Thymus (tissue), 11 donors: ENCODE results near the gene PIK3R5. TPM values are rescaled to one million over a fixed set of nuclear protein-coding genes. Genes with fewer than 3 reads are reported as not detected.

Experiments used
- DNase-seq, 9 donors: peaks; one replicate each; pipeline ENCODE4 v3.0.0-alpha.2; 2013; ENCODE audit warnings: low spot score in 9 of 9, low read depth in 6 of 9, missing footprints in 1 of 9
- H3K27ac ChIP-seq, 2 donors: one replicate each; pipeline ENCODE4 v1.5.1; 2013; ENCODE audit warnings: control low read depth in 1 of 2, low read depth in 1 of 2, low read length in 1 of 2, mild to moderate bottlenecking in 1 of 2, moderate library complexity in 1 of 2
- H3K27me3 ChIP-seq, 2 donors: one replicate each; pipeline ENCODE4 v1.5.1; 2013; ENCODE audit warnings: low read length in 1 of 2; ENCODE audit not compliant: control insufficient read depth in 2 of 2, insufficient read depth in 1 of 2
- H3K36me3 ChIP-seq, 2 donors: one replicate each; pipeline ENCODE4 v1.5.1; 2013; ENCODE audit warnings: low read length in 1 of 2, mild to moderate bottlenecking in 1 of 2, moderate library complexity in 1 of 2; ENCODE audit not compliant: control insufficient read depth in 2 of 2, insufficient read depth in 2 of 2
- H3K4me1 ChIP-seq, 2 donors: one replicate each; pipeline ENCODE4 v1.5.1; 2013; ENCODE audit warnings: low read length in 2 of 2; ENCODE audit not compliant: control insufficient read depth in 2 of 2, insufficient read depth in 2 of 2
- H3K4me3 ChIP-seq, 2 donors: one replicate each; pipeline ENCODE4 v1.5.1; 2013; ENCODE audit warnings: low read length in 2 of 2, control low read depth in 1 of 2, mild to moderate bottlenecking in 1 of 2
- H3K9me3 ChIP-seq, 2 donors: one replicate each; pipeline ENCODE4 v1.5.1; 2013; ENCODE audit warnings: low read length in 1 of 2, mild to moderate bottlenecking in 1 of 2; ENCODE audit not compliant: control insufficient read depth in 2 of 2, insufficient read depth in 1 of 2
- WGBS: extraction: QIAGEN DNeasy Blood & Tissue Kit; methylation state at CpG from one replicate; pipeline ENCODE4 v1.1.7; 2013; 5-methylcytosine and 5-hydroxymethylcytosine counted together
- polyA plus RNA-seq: library from polyadenylated mRNA; stranded (reverse); fragments of 200-250 nt; gene quantifications from one replicate; pipeline ENCODE4 v1.2.3, GENCODE V29; 2013
- total RNA-seq: library from RNA; stranded (reverse); fragments of 120-200 nt; gene quantifications from one replicate; pipeline ENCODE4 v1.2.4, GENCODE V29; 2013
- donor health status: healthy.

PIK3R5 gene
- total and polyA plus RNA-seq, 2 donors, result 15.2 to 20.4 TPM

DNA sequence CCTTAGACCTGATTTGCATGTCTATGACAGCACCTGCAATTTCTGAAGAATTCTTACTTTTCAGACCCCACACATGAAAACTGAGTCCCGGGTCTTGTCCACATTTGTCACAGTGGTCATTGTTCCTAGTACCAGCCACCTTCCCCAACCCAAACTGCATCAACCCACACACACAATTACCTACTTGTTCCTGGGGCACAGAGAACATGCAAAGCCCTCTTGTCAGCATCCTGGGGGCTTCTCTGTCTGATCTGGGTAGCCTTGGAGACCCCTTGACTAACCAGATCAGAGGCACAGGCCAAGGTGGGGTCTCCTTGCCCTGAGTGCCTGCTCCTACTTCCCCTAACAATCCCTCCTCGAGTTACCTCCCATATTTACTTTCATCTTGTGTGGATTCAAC, 61.3 kb downstream of the PIK3R5 start:
- H3K4me3 ChIP-seq, result no peak overlapping the region
- no peak for DNase-seq
- no peaks in the 10 kb centered on the region for H3K27me3 ChIP-seq
- no peaks in the 10 kb centered on the region for H3K9me3 ChIP-seq
- H3K27ac ChIP-seq, result no peak overlapping the region
- peaks cover 22 to 26% of the 10 kb centered on the region in 2 donors for H3K36me3 ChIP-seq
- WGBS, result 92% methylated on average over 2 of the region's 2 CpGs
- H3K4me1 ChIP-seq, result peaks cover 19 to 22% of the 10 kb centered on the region in 2 donors

DNA sequence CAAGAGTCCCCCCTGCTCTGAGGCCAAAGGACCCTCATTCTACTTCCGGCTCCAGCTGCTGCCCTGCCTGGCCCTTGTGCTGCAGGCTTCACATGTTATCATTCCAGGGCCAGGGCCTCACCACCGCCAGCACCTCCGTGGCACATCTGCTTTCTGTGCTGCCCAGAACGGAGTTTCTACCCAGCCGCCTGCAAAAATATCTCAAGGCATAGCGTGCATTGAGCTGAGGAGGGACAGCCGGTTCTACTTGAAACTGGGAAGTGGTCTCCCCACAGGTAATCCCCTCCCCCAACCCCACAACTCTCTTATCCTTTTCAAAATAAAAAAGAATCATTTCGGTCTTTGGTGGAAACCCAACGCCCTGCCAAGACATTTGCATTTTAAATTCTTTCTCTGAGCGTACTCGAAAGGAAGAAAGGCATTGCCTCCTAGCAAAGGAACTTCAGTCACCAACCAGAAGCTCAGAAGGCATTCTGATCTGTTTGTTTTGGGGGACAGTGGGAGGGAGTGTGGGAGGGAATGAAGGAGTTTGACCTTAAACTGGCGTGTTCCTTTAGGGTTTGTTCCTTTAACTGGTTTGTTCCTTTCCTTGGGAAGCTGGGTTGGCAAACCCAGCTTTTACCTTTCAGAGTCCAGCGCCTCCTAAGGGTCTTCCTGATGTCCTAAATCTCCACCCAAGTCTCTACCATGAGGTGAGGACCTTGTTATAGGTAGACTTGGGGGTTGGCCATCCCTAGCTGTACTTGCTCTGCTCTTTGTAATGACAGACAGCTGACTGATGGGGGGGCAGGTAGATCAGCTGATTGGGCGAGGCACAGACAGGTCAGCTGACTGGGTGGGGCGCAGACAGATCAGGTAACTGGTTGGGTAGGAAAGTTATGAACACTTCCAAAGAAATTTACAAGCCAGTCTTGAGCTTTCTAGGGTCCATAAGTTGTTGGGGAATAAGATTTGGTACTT, 64.6 kb downstream of the PIK3R5 start:
- Histone ChIP-seq H3K27ac (peak overlapping the region; percentile 54 to 77), H3K4me1 (peaks cover 51 to 55% of the 10 kb centered on the region in 2 donors), H3K9me3 (no peaks in the 10 kb centered on the region), H3K4me3 (no peak overlapping the region), H3K36me3 (peaks cover 12 to 15% of the 10 kb centered on the region in 2 donors), H3K27me3 (no peaks in the 10 kb centered on the region)
- WGBS, result 34% methylated on average over 15 of the region's 15 CpGs
- DNase-seq, result peak in 1 of 9 donors; percentile 56

DNA sequence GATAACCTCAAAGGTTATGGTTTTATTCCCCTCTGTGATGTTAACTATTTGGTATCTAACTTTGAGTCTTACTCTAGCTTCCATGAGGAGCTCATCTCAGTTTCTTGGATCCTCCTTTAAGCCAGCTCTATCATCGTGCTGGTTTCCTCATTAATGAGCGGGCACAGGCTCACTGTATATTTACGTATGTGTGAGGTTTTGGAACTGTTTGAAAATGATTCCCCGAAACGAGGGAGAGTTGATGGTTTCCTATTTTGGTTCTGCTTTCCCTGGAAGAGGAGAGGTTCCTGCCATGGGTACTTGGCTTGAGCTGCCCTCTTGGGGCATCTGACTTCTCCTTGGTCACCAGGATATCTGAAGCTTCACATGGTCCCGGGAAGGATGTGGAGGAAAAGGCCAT, 65.3 kb downstream of the PIK3R5 start:
- H3K9me3 ChIP-seq, result no peaks in the 10 kb centered on the region
- WGBS, result 49% methylated on average over 6 of the region's 6 CpGs
- H3K27me3 ChIP-seq, result no peaks in the 10 kb centered on the region
- H3K27ac ChIP-seq, result peak overlapping the region; percentile 6 to 77
- H3K36me3 ChIP-seq, result peaks cover 12% of the 10 kb centered on the region in 2 donors
- H3K4me3 ChIP-seq, result no peak overlapping the region
- peak in 1 of 9 donors; percentile 33 for DNase-seq
- peaks cover 57 to 62% of the 10 kb centered on the region in 2 donors for H3K4me1 ChIP-seq

DNA sequence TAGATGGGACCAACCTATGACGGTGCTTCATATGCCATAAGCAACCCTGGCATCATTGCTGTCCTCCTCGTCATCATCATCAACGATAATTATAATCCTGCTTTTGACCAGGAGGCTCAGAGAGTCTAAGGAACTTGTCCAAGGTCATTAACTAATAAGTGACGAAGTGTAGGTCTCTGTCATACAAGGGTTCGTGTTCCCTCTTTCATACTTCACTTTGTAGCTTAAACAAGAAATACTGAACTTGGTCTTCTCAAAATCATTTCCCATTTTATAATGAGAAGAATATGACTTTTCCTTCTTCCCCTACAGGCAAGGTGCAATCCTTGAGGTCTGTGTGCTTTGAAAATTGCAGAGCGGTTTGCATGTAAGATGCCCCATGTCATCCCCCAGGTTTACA, 66.9 kb downstream of the PIK3R5 start:
- no peaks in the 10 kb centered on the region for H3K9me3 ChIP-seq
- H3K4me1 ChIP-seq, result peaks cover 58 to 77% of the 10 kb centered on the region in 2 donors
- peaks cover 0 to 2% of the 10 kb centered on the region in 2 donors for H3K36me3 ChIP-seq
- H3K27me3 ChIP-seq, result no peaks in the 10 kb centered on the region
- H3K27ac ChIP-seq, result peak overlapping the region; percentile 67 to 84
- peak overlapping the region; percentile 4 to 6 for H3K4me3 ChIP-seq
- 52% methylated on average over 6 of the region's 6 CpGs for WGBS
- no peak for DNase-seq

DNA sequence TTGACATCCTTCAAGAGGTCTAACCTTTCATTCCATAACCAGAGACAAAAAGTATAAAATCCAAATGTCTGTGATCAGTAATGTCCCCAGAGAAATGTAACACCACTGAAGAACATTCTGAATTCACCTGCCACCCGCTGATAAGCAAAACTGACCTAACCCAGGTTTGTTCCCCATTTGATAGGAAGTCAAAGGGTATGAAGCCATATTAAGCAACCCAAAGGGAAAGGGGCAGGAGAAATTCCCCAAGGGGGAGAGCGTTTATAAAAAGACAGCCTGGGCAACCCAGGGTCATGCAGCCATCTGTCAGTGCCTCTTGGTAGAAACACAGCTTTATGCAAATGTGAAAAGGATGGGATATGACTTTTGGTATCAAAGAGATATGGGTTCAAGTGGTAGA, 67.4 kb downstream of the PIK3R5 start:
- no peaks in the 10 kb centered on the region for H3K9me3 ChIP-seq
- H3K27me3 ChIP-seq, result no peaks in the 10 kb centered on the region
- peaks cover 58 to 77% of the 10 kb centered on the region in 2 donors for H3K4me1 ChIP-seq
- peak in 1 of 9 donors; percentile 34 for DNase-seq
- peaks cover 0 to 7% of the 10 kb centered on the region in 2 donors for H3K36me3 ChIP-seq
- WGBS, result 62% methylated on average over 2 of the region's 2 CpGs
- H3K4me3 ChIP-seq, result no peak overlapping the region
- H3K27ac ChIP-seq, result no peak overlapping the region

DNA sequence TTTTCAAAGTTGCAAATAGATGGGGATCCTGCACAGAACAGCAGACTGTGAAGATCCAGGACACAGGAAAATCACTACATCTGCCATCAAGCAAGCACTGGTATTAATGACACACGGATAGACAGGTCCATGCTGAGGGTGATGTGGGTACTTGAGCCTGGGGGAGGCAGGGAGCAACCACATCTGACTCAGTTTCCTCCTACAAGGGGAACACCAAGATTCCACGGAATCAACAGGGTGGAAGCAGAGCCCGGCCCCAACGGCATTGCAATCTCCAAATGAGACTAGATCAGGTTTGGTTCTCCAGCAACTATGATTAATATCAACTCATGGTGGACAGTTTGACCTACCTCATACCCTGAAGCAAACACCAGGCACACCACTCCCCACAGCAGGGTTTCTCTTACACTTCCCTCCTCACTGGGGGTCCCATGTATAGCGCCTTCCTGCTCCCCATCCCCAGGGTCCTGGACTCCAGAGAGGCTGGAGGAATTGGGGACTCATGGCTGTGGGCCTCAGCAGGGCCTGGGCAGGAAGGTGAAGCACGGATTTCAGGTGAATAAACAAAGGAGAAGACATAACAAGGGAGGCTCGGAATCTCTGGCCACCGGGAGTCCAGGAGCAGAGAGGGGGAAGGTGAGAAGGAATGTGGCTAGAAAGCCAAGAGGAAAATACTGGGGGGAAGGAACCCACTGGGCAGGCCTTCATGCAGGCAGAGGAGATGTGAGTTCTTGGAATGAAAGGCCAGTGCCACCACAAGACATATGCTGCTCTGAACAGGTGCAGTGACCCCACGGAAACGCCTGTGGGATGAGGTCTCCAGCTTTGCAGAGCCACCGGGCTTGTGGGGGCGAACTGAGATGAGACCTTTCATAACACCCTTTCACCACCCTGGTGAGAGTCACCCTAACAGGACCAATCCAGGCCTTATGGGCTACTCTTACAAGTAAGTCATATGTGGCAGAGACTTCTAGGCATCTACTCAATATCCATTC, 68.6 kb downstream of the PIK3R5 start:
- Histone ChIP-seq H3K4me1 (peaks cover 58 to 84% of the 10 kb centered on the region in 2 donors), H3K27ac (no peak overlapping the region), H3K27me3 (no peaks in the 10 kb centered on the region), H3K36me3 (peaks cover 5 to 8% of the 10 kb centered on the region in 2 donors), H3K4me3 (no peak overlapping the region), H3K9me3 (no peaks in the 10 kb centered on the region)
- 75% methylated on average over 12 of the region's 12 CpGs for WGBS
- DNase-seq, result no peak

DNA sequence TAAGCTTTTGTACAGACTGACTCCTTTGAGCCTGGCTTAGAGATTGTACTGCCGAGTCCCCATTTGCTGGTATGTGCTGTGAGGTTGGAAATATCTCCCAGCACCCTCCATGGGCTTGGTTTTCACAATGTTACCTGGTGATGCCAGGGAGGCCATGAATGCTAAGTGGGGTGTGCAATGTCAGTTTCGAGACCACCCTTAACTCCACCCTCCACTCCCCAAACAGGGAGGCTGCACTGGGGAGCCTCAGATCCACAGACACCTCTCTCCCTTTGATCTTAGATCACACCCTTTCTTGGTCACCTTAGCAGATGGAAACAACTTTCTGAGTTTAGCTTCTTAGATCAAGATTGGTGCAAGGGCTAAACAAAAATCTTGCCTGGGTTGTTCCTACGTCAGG, 69.4 kb downstream of the PIK3R5 start:
- Histone ChIP-seq H3K36me3 (peaks cover 5 to 8% of the 10 kb centered on the region in 2 donors), H3K4me1 (peaks cover 56 to 80% of the 10 kb centered on the region in 2 donors), H3K27ac (no peak overlapping the region), H3K27me3 (no peaks in the 10 kb centered on the region), H3K9me3 (no peaks in the 10 kb centered on the region), H3K4me3 (no peak overlapping the region)
- 86% methylated on average over 3 of the region's 3 CpGs for WGBS
- DNase-seq, result no peak

DNA sequence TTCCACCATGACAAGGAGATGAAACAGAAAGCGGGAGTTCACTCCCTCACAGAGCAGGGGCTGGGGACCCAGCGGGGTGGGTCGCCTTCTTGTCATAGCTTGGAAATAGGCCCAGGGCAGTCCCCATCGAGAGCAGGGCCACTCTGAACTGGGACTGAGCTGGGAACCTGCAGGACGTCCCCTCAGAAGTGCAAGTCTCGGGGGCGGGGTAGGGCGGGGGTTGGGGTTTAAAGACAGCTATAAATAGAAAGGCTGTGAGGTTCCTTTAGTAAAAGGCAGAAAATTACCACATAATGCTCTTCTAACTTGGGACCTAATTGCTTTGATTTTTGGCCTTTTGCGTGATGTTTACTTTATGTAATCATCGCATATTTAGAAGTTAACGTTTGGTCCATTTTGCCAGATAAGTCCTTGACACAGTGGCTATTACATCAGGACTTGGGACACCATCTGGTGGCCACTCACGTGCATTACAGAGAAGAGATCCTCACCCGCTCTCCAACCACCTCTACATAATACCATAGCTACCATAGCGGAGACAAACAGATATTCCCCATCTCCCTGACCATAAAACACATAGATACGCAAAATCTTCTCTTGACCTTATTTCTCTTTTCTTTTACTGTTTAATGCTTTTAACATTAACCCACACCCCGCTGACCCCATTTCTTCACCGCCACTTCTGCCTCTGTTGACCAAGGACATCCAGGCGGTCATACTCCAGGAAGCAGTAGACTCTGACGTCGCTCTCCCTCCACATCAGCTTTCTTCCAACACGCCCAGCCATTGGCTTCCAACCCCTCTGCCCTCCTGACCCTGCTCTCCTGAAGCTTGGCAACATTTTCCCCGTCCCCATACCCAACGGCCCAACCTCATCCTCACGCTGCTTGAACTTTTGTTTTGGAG, 70.6 kb downstream of the PIK3R5 start:
- H3K4me1 ChIP-seq, result peaks cover 46 to 69% of the 10 kb centered on the region in 2 donors
- peak in 6 of 9 donors; percentile 48 to 84 (median 61) for DNase-seq
- H3K27ac ChIP-seq, result no peak overlapping the region
- H3K36me3 ChIP-seq, result peaks cover 10 to 13% of the 10 kb centered on the region in 2 donors
- 75% methylated on average over 24 of the region's 24 CpGs for WGBS
- no peaks in the 10 kb centered on the region for H3K9me3 ChIP-seq
- H3K27me3 ChIP-seq, result no peaks in the 10 kb centered on the region
- no peak overlapping the region for H3K4me3 ChIP-seq
